HT1080 (cell line): ENCODE results near the gene MAGI2. TPM values are rescaled to one million over a fixed set of nuclear protein-coding genes. Genes with fewer than 3 reads are reported as not detected.
A peak's percentile ranks its signal among the peaks of the same experiment; 100 is the strongest.
"Not testable (repeated sequence)": the region's sequence is repeated elsewhere in the genome, so short reads cannot be mapped to it uniquely, and the experiment has no call there.

Experiments
- DNase-seq: peaks from one replicate; pipeline ENCODE4 v3.0.0-alpha.2; 2015; ENCODE audit warnings: low read depth
- total RNA-seq: library from RNA; depleted of rRNA; stranded (reverse); fragments of >200 nt; shearing (Covaris generic); gene quantifications from 2 replicates; pipeline ENCODE4 v1.2.3, GENCODE V29; 2014

The MAGI2 gene
- total RNA-seq, 1 experiment from 2014 or later, result 0.39 TPM

DNA sequence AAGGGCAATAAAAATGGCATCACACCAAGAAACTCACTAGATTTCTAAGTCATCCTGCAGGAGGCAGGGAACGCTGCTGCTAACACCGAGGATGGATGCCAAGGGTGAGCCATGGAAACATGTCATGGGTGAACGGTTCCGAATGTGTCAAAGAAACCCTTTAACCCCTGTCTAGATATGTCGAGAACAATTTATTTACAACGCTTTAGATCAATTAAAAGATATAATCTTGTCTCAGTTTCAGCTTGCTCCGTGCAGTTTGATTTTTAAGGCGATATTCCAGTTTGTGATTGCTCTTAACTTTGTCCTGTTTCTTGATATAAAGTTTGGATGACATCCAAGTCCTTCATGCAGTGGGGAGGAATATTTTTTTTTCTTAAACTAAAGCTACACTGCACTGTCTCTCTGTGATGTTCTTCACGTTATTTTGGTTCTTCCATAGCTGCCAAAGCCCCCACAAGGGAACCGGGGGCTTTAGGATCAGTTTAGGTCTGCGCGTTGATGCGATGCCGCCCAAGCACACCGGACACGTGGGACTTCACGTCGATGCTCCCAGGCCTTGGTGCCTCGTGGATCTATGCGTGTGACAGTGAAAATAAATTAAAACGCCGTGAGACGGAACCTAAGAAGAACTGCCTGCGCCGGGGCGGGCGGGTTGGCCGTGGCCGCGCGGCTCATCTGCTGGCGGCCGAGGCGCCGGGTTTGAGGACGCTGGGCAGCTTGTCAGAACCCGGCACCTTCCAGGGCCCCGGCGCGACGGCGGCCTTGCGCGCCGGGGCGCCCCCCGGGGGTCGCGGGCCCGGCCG lies 1434.6 kb downstream of the MAGI2 start:
- no peak for DNase-seq

DNA sequence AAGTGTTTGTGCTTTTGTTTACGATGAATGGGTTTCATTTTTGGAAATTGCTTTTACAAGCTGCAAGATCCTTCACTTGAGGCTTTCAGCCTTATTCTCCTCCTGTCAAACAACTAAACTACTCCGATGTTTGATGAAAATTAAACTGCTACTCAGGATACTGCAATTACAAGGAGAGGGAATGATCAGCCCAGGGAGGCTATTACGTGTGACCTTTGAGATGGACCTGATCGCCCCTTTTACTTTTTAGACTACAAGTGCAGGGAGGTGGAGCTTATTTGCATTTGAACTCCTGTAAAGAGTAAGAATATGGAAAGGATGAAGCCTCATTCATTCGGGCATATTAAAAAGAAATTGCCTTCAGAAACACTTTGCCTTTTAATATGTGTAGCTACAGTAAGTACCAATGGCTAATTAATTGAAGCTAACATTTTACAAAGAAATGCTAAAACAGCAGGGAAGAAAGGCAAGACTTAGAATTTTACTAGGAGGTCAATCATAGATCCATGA lies 1435.8 kb downstream of the MAGI2 start:
- DNase-seq, result no peak

DNA sequence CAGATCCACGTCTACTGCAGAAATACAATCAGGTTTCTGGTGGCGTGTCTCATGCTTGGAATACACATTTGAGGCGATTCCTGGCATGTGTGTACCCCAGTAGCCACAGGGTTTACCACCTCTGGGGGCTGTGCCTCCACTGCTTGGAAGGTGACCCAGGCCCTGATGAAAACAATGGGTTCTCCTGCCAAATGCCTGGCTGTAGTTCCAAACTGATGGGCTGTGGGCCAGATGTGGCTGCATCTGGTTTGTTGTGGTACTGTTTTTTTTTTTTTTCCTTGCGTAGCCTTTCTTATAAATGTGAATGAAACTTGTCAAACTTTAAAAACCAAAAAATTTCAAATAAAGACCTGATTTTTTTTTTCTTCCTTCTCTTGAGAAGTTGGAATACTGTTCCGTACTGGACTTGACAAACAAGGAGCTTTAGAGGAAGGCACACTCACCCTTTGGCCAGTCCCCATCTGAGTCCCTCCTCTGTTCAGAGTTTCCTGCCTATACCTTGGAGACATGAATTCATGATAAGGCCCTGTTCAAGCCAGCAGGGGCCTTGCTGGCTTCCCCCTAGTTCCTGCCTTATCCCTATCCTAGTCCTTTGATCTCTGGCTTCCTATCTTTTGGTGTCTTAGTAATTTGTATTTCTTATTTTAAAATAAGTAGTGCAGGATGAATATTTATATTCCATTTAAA lies 1437.8 kb downstream of the MAGI2 start:
- no peak for DNase-seq

DNA sequence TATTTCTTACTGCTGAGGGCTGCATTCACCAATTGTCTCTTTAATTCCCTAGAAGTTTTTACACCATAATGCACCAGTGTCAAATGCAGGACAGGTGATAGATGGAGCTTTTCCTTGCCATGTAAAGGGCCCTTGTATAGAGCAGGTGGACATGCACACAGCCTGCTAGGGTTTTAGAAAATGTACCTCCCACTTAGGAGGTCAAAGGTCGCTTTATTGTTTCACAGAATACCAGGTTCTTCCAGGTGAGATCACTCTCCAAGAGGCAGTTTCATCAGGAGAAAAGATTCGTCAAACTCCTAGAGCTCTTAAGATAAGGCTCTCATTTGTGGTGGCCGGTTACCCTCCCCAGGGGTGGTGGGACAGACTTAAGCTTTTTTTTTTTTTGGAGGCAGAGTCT lies 1439.1 kb downstream of the MAGI2 start:
- no peak for DNase-seq

DNA sequence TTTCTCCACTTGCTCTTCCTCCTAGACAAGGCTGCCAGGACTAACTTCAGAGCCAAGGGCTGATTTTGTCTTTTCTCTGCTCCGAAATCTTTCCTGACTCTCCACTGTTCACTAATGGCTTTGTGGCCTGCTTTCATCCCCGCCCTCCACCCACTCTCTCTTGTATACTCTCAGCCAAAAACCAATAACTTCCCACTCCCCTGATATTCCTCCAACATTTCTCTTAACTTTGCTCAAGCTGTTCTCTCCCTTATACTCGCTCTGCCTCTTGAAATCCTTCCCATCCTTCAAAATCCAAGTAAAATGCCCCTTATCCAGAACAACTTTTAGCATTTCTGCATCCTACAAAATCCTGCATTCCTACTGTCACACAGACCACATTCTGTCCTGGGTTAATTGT lies 1440.1 kb downstream of the MAGI2 start:
- no peak for DNase-seq

DNA sequence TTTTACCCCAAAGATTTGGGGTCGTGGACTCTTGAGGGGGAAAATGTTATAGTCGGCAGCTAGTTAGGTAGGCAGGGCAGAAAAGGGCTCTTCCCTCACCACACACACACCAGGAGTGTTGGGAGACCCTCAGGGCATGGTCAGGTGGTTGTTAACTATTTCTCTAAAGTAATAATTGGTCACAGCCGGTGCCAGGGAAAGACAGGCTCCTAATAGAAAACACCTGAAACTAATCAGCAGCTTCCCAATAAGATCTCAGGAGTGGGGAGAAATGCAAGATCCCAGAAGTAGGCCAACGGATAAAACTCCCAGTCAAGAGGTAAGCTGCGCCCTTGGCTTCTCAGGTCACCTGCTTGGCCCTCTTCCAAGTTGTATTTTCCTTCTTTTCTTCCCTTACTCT lies 1441.8 kb downstream of the MAGI2 start:
- DNase-seq, result no peak

DNA sequence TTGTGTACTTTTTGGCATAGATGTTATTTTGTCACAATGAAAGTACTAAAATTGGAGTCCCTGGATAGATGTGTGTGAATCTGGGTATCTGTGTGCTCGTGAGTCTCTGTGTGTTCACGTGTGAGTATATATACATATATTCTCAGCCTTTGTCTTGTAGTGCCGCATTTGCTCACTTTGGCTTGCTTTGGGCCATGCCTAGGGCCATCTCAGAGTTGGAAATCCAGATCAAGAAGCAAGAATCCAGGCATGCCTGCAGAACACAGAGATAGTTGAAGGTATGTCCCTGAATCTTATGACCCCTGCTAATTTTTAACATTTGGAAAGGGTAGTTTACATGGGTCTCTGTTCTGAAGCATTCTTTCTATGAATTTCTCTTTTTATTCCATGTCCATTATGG lies 1446.2 kb downstream of the MAGI2 start:
- DNase-seq, result no peak

DNA sequence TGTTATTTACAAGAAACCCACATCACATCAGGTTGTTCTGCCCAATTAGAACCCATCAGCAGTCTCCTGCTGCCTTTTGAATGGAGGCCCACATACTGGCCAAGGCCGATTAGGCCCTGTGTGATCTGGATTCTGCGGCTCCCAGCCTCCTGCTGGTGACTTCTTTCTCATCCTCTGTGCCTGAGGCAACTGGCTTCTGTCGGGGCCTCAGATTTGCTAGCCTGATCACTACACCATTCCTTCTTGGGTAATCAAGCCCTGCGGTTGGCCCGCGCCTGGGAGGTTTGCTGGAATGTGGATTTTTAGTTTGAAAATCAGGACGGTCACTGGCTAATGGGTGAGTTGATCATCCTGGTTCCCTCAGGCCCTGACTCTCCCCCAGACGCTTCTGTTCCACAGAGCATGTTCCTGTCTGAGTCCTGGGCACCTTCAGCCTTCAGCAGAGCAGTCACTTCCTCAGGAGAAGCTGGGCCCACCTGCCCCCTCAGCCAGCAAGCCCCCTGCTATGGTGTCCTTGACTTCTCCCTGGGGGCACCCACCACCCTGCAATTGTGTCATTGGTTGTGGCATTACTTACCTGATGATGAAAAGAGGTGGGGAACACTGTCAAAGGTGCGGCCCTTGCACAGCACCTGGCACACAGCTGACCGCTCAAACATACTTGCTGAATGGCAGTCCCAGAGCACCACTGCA lies 1447.3 kb downstream of the MAGI2 start:
- DNase-seq, result no peak

DNA sequence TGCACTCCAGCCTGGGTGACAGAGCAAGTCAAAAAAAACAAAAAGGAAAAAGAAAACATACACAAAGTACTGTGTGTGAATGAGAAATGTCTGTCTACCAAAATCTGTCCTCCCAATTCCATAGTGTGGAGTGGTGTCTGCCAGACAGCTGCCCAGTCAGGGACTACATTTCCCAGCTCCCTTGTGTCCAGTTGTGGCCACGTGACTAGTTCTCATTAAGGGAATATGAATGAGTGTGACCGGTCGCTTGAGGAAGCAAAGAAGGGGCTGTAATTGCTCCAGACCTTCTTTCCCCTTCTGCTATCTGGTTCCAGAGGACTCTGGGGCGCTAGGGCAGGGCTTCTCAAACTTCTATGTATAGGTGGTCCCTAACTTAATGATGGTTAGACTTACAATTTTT lies 1450.8 kb downstream of the MAGI2 start:
- no peak for DNase-seq

DNA sequence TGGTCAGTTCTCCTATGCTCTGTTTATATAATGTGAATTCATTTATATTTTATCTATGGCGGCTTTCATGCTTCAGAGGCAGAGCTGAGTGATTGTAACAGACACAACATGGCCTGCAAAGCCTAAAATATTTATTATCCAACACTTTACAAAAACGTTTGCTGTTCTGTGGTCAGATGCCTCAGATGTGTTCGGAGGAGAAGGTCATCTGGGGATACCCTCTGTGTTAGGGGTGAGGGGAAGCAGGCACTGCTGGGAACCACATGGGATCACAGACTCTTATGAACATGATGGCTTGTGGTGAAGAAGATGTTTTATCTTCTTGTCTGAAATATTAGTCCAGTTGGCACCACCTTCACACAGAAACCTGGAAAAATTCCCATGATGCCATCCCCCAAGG lies 1451.4 kb downstream of the MAGI2 start:
- no peak for DNase-seq

DNA sequence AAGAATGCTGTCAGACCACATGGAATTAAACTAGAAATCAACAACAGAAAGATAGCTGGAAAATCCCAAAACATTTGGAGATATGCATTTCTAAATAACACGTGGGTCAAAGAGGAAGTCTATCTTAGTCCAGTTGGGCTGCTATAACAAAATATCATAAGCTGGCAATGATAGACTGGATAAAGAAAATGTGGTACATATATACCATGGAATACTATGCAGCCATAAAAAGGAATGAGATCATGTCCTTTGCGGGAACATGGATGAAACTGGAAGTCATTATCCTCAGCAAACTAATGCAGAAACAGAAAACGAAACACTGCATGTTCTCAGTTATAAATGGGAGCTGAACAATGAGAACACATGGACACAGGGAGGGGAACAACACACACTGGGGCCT lies 1454.3 kb downstream of the MAGI2 start:
- DNase-seq, result not testable (repeated sequence)

DNA sequence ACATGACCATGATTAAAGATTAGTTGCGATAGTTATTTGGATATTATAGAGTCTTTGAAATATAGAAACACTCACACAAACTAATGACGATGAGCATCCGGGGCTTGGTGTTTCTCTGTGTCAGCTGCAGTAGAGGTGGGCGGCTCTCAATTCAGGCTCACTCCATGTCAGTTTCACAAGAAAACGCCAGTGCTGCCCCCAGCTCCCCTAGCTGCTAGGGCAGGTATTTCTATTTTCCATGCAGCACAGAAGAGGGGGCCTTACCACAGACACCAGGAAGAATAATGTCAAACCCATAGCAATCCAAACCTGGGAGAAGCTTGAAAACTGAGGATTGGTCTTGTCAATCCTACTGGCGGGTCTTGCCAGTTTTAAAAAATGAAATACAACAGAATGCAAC lies 1457.8 kb downstream of the MAGI2 start:
- peak; percentile 26 for DNase-seq

DNA sequence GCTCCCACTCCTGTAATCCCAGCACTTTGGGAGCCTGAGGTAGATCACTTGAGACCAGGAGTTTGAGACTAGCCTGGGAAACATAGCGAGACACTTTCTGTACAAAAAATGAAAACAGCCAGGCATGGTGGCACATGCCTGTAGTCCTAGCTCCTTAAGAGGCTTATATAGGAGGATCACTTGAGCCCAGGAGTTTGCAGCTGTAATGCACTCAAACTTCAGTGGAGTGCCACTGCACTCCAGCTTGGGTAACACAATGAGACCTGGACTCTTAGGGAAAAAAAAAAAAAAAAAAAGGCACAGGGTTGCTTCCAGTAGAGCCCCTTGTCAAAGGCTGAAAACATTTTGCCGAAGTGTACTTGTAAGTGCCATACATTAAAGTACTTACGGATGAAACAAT lies 1459.6 kb downstream of the MAGI2 start:
- no peak for DNase-seq

DNA sequence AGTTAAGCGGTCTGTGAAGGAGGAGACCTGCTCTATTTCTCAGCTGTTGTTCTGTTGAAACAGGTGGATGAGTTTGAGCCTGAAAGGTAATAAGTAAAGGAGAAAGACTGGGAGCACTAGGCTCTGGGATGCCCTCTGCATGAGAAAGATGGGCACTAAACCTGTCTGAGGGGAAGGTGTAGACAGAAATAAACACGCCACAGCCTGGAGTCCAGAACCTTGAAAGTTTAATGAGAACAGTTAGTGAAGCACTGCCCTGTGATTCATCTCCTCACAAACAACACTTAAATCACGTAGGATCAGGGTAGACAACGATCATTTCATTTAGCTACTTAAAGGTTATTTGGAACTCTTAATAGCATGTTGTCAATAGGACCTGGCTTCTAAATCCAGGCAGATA lies 1461.8 kb downstream of the MAGI2 start:
- DNase-seq, result no peak

DNA sequence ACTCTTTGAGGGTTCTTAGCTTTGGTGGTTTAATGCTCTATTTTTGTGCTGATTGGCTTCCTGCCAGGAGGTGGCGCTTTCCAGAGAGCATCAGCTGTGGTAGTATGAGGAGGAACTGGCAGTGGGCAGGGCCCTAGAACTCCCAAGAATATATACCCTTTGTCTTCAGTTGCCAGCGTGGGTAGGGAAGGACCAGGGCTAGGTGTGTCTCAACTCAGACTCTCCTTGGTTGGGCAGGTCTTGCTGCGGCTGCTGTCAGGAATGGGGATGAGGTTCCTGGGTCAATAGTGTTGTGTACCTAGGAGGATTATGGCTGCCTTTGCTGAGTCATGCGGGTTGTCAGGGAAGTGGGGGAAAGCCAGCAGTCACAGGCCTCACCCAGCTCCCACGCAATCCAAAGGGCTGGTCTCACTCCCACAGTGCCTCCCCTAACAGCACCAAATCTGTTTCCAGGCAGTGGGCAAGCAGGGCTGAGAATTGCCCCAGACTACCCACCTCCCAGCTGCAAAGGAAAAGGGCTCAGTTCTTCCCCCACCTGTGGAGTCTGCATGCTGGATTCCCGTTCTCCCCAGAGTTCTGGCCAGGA lies 1463.4 kb downstream of the MAGI2 start:
- peak; percentile 35 for DNase-seq

DNA sequence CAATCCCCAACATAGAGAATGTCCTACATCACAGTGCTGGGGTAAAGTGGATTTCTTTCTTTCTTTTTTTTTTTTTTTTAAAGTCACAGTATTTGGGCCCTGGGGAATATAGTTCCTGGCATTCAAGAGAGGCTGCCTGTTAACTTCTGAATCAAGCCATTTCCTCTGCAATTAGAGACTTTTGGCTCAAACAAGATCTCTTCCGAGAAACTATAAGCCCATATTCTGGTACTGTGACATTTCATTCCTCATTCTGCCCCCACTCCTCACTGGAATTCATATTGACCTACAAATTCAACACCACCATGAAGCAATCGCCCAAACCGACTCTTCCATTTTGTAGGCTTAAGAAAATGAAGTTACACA lies 1467.5 kb downstream of the MAGI2 start:
- no peak for DNase-seq

DNA sequence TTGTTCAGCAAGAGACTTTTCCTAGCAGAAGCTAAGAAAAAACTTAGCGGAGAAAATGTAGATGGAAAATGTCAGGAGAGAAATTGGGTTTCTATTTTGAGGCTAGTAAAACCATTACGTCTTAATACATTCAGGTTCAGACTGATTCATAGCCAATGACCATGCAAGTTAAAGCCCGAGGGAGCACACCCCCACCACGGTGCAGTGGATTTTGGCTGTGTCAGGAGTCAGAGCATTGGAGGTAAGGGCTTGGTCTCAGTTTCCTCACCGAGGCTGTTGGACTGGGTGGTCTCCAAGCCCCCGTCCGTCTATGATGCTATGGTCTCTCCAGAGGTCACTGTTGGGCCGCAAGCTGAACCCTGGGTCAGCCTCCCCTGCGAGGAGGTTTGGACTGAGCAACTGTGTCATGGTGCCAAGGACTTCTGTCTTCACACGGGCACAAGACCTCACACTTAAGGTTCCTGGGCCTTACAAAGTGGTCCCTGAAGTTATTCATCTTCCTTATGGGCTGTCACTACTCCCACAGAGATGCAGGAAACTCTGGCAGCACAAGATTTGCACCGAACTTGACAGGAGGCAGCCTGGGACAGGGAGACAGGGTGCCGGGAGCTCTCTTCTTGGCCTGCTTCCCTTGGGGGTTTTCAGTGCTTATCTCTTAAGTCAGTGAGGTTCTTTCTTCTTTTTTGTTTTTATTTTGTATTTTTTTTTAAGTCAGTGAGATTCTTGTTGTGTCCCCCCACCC lies 1468.1 kb downstream of the MAGI2 start:
- no peak for DNase-seq

DNA sequence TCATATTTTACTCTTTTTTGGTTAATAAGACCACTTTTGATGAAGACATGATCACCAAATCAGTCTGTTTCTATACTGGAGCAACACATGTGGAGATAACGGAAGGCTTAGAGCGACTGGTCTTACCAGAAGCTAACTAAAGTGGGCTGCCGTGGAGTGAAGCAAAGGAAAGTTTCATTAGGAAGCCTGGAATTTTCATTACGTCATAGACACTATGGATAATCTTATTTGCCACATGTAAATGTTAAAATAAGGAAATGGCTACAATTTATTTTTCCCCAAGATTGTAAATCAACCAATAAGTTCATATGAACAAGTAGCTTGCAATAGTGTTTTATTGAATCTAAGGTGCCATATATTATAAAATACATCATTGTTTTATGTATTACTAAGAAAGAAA lies 1469.5 kb downstream of the MAGI2 start:
- DNase-seq, result no peak

DNA sequence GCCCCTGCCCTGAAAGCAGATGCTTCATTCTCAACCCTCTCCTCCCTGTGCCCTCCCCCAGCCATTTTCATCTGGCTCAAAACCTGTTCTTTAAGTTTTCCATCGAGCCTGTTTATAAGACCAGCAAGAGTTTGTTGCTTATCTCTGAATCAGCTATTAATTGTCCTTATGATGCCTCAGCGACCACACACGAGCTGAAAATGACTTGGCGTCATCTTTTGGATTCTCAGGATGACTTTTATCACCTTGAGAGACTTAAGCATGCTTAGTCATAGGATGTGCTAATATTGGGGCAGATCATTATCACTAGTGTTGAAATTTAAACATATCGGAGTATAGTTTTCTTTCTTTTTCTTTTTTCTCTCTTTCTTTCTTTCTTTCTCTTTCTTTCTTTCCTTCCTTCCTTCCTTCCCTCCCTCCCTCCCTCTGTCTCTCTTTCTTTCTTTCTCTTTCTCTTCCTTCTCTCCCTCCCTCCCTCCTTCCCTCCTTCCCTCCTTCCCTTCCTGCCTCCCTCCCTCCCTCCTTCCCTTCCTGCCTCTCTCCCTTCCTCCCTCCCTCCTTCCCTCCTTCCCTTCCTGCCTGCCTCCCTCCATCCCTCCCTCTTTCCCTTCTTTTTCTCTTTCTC lies 1470.4 kb downstream of the MAGI2 start:
- peak; percentile 29 for DNase-seq

DNA sequence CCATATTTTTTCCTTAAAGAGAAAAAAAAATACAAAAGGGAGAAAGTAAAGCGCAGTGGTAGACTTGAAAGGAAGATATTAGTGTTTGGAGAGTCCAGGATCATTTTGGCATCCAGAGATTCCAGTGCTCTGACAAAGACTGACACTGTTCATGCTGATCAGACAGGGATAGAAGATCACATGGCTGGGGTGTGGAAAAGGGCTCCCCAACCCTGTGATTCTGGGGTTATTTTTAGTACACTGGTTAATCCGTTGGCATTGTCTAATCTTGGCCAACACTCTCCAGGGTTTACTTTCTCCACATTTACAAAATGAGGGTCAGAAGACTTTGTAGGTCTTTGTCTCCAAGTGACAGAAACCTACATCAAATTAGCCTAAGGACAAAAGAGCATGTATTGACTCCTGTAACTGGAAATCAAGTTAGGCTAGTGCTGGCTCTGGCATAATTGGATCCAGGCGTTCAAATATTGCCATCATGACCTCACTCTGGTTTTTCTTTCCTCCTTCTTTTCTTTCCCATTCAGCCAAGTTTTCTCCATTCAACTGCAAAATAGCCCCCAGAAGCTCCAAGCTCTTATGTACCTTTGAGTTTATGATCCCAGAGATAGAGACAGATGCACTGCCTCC lies 1473.3 kb downstream of the MAGI2 start:
- DNase-seq, result no peak
